CD1c-positive myeloid dendritic cell (primary cell): ENCODE data around the gene SRSF2.
"Not testable (repeated sequence)": the region's sequence is repeated elsewhere in the genome, so short reads cannot be mapped to it uniquely, and the experiment has no call there.

Experiments used
- DNase-seq: peaks from one replicate; pipeline ENCODE4 v3.0.0-alpha.2; 2016; ENCODE audit errors: extremely low spot score

Gene SRSF2, protein sequence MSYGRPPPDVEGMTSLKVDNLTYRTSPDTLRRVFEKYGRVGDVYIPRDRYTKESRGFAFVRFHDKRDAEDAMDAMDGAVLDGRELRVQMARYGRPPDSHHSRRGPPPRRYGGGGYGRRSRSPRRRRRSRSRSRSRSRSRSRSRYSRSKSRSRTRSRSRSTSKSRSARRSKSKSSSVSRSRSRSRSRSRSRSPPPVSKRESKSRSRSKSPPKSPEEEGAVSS

DNA sequence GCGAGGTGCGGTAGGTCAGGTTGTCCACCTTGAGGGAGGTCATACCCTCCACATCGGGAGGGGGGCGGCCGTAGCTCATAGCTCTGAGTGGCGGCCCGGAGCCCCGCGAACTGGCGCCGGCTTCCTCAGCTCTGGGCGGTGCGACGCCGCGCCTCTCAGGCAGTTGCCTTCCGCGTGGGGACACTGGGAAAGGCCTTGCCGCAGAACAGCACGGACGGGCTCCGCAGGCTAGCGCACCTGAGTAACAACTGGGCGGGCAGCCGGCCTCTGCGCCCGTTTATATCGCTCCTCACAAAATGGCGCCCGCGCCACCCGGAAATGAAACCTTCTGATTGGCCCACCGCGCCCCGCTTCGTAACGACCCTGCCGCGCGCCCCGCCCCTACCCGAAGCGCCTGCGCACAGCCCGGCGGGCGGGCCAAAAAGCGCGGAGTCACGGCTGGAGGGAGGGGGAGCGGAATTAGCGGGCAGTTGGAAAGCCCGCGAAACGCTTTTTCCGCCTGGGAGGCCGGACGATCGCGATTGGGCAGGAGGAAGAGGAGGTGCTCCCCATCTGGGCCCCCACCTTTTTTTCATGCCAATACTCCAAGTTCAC lies at the start of gene SRSF2:
TSS of gene SRSF2 (minus strand) at position 250 of the 594 bp plus-strand sequence. CDS start at position 79, 171 bp downstream.
- peak; percentile 100 for DNase-seq

DNA sequence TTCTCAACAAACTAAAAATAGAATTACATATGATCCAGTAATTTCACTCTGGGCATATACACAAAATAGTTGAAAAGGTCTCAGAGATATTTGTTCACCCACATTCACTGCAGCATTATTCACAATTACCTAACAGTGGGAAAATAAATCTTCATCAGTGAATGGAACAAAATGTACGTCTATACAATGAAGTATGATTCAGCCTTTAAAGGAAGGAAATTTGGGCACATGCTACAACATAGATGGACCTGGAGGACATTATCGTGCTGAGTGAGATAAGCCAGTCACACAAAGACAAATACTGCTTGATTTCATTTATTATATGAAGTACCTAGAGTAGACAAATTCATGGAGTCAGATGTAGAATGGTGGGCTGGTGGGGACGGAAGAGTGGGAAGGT lies 47.8 kb upstream of the SRSF2 start:
- DNase-seq, result no peak

DNA sequence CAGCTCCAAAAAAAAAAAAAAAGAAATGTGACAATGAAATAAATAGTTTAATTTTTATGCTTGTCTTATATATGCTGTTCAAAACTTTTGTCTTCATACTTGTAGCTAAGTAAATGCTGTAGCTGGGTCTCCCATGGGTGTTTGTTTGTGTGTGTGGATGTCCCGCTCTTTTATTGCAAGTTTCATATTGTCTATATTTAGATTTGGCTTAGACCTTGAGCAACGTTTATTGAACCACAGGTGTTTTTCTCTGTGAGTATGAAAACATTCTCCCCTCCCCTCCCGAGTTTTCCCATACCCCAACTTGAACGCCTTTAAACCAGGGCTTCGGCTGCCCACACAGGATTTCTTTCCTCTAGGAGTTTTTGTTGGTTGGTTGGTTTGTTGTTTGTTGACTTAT lies 46.0 kb upstream of the SRSF2 start:
- no peak for DNase-seq

DNA sequence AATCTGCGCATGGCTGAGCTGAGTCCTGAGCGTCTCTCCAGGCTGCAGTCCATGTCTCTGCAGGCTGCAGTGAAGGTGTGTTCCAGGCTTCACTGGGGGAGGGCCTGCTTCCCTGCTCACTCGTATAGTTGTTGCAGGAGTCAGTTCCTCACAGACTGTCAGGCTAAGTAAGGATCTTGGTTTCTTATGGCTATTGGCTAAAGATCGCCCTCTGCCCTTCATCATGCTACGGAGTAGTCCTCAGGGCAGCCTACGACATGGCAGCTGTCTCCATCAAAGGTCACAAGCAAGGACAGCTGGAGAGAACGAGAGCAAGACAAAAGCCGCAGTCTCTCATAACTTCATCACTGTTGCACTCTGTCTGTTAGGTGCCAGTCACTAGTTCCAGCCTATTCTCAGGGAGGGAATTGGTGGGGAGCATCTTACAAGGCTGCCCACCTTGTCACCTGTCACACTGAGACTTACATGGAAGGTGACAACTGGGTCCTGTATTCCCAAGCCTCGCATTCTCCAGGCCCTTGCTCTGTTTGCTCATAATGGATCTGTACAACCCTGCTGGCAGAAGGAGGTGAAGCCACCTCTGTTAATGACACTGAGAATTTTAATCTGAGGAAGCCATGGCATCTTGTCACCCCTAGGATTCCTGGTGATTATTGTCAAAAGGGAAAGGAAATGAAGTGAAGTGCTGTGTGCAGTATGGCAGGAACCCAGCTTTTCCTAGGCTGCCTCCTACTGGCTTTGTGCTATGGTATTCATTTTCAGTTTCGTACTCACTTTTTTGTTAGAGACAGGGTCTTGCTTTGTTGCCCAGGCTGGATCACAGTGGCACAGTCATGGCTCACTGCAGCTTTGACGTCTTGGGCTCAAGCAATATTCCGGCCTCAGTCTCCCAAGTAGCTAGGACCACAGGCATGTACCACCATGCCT lies 44.2 kb upstream of the SRSF2 start:
- no peak for DNase-seq

DNA sequence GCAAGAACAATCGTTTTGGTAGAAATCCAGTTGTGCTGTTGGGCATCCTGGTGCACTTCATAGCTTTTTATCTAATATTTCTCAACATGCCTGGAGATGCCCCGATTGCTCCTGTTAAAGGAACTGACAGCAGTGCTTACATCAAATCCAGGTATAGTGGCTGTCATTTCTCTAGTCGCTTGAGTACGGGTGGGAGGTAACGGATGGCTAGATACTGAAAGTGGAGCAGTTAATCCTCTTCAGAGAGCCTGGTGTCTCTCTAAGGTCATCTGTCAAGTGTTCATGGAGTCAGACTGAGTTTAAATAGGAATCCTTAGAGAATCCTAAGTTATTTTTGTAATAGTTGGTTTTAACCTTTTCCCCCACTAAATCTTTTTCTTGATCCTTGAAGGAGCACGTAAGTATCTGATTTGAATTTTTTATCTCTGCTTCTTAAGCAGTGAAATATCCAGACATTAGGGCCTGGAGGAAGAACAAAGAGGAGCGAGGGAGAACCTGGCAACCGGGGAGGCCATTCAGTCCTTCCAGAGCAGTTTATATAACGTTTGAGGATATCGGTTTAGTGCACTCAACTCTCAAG lies 38.0 kb upstream of the SRSF2 start:
- DNase-seq, result no peak

DNA sequence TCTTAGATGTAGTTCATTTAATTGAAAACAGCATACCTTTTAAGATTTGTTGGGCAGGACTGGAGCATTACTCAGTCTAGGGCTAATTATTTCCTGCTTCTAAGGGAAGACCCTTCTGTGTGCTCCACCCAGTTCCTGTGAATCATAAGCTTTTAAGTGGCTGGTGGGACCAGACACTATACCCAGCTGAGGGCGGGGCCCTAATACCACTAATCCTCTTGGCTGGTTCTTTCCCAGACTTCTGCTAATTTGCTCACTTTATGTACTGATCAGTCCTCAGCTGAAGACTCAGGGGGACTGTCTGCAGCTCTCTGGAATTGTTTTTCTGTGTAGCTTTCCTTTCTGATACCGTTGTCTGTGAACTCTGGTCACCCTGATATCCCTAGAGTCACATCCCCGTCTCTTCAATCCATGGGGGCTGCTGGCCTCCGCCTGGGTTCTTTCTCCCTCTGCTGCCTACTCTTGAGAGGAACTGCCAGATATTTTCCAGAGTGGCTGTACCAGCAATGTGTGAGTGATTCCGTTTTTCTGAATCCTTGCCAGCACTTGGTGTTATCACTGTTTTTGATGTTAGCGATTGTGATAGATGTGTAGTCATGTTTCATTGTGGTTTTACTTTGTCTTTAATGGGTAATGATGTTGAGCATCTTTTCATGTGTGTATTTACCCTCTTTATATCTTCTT lies 35.9 kb upstream of the SRSF2 start:
- DNase-seq, result peak; percentile 16

DNA sequence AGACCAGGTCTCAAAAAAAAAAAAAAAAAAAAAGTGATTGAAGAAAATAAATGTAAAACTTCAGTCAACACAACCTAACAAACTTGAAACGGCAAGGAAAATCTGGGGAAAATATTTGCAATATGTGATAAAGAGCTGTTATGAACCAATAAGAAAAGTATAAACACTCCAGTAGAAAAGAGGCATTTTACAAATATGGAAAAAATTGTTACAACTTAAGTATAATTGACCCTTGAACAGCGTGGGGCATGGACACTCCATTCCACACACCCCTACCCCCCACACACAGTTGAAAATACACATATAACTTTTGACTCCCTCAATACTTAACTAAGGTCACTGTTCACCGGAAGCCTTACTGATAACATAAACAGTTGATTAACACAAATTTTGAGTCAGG lies 21.4 kb upstream of the SRSF2 start:
- DNase-seq, result no peak

DNA sequence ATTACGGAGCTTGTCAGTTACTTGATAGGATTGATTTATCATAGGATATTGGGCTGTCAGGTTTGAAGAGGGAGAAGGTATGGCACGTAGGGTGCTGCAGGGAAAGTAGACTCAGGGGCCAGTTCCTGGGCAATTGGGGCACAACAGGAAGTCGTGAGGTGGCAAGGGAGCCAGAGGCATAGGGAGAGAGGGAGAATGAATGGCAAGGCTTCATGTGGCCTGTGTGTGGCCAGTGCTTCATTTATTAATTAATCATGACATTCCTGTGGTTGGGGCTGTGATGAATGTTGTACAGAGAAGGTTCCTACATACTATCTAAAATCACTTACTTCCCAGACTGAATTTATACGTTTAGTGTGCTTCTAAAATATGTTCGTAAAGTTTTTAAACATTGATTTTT lies 20.1 kb upstream of the SRSF2 start:
- no peak for DNase-seq

DNA sequence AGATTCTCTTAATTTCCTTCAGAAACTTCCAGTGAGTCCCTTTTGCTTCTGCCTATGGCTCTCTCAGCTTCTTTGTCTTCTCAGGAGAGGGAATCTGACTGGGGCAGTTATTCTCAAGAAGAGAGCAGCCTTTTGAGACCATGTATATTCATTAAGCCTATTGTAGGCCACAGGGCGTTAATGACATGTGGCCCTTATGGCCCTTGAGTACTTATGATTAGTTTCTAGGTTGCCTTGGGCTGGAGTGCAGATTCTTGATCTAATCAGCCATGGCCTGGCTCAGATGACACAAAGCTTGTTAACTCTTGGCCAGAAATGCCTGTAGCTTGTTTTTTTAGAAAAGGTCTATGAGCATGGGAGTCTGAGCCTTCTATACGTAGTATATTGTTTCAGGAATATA lies 18.2 kb upstream of the SRSF2 start:
- no peak for DNase-seq

DNA sequence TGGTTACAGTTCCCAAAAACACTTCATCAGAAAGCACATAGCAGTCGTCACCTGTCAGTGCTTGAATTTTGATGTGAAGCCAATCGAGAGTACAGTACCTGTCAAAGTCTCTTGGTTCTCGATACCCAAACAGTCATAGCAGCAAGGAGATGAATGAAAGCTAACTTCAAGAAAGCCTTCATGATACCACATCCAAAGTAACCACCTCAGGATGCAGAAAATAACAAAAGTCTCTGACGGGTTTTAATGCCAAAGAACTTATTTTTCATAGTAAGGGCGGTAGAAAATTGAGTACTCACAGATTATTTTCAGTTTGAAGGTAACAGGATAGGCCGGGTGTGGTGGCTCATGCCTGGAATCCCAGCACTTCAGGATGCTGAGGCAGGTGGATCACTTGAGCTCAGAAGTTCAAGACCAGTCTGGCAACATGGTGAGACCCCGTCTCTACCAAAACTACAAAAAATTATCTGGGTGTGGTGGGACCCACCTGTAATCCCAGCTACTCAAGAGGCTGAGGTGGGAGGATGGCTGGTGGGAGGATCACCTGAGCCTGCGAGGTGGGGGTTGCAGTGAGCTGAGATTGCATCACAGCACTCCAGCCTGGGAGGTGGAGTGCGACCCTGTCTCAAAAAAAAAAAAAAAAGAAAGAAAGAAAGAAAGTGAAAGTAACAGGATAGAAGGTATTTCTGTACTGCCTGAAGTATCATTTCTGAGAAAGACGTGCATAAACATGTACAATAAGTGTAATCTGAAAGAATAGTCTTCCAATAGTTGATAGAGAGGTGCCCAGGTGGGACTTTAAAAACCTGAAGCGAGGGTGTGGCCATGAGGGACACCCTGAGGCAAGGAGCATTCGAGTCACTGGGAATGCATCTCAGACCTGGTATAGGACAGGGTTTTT lies 16.2 kb upstream of the SRSF2 start:
- DNase-seq, result no peak

DNA sequence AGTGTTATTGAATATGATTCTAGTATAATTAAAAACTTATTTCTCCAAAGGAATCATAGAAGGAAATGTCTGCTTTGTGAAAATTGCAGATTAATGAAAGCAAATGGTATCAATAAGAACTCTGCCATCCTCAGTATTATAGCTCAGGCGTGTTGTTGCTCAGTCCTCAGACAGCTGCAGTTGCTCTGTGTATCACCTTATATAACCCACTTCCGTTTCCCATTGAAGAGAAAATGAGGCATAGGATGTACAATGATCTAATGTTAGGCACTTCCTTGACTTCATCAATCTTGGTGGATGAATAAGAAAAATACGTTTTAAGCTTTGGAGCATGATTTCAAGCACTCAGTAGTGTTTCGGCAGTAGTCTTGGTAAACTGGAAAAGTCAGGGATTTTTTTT lies 14.9 kb upstream of the SRSF2 start:
- no peak for DNase-seq

DNA sequence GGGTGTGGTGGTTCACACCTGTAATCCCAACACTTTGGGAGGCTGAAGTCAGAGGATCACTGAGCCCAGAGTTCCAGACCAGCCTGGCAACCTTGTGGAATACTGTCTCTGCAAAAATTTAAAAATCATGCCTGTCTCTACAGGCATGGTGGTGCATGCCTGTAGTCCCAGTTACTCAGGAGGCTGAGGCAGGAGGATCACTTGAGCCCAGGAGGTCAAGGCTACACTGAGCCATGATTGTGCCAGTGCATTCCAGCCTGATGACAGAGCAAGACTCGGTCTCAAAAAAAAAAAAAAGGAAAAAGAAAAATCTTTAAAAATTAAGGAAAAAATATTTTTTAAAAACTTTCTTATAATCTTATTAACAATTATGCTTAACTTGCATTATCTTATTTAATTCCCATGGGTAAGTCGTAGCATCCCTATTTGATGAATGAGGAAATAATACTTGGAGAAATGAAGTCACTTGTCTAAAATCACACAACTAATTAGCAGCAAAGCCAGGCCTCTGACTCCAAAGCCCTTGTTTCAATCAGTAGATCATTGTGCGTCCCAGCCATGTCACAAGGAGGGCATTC lies 14.4 kb upstream of the SRSF2 start:
- no peak for DNase-seq

DNA sequence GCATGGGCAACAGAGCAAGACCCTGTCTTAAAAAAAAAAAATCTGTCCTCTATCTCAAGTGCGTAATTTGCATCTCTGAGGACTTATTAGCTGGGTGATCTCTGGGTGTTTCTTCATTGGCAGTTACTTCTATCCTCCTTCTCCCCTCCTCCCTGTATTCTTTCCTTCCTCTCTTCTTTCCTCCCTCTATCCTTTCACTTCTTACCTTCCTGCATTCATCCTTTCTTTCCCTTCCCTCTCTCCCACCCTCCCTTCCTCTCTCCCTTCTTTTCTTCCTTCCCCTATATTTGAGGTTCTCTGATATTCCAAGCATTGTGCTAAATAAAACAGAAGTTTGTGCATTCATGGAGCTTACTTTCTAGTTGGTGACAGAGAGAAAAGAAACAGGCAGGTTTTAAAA lies 11.5 kb upstream of the SRSF2 start:
- no peak for DNase-seq

DNA sequence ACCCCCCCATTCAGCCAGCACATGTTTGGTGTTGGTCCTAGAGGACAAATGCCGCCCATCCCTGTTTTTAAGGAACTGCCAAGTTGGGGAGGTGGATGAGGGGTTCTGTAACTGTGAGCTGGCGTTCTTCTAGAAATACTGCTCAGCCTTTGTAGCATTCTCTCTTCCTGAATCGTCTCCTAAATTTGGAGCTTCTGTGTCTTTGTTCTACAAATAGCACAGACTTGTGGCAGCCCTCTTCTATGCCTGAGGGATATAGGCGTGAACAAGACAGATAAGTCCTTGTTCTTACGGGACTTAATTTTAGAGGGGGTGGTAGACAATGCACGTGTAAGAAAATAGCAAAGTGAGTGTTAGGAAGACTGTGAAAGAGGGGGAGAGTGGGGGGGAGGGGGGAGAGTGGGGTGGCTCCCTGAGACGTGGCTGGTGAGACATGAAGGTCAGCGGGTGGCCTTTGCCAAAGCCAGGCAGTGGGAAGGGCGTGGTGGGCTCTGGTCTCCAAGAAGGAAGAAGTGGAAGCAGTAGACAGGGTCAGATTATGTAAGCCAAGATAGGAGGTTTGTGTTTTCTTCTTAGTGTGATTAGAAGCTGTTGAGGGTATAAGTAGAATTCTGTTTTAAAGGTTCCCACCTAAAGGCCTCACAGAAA lies 10.7 kb upstream of the SRSF2 start:
- DNase-seq, result no peak

DNA sequence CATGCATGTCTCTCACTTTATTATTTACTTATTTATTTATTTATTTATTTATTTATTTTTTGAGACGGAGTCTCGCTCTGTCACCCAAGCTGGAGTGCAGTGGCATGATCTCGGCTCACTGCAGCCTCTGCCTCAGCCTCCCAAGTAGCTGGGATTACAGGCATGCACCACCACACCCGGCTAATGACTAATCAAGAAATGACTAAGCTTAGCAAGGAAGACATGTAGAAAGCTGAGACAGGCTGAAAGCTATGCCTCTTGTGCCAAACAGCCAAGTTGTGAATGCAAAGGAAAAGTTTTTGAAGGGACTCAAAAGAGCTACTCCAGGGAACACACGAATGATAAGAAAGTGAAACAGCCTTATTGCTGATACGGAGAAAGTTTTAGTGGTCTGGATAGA lies 8.7 kb upstream of the SRSF2 start:
- DNase-seq, result not testable (repeated sequence)

DNA sequence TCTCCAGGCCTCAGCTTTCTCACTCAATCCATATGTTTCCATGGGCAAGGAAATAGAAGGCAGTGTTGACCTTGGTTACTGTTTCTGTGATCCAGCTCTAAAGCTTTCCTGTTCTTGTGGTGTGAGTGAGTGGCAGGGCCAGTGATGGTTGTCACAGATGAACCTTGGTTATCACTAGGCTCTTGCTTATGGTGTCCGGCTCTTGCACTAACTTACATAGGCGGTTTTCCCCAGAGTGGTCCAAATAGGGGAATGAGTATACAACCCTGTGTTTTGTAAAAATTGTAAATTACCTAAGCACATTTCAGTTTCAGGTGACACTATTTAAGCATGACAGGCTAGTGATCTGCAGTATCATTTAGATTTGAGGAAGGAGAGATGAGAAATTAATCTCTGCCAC lies 7.6 kb upstream of the SRSF2 start:
- DNase-seq, result no peak

DNA sequence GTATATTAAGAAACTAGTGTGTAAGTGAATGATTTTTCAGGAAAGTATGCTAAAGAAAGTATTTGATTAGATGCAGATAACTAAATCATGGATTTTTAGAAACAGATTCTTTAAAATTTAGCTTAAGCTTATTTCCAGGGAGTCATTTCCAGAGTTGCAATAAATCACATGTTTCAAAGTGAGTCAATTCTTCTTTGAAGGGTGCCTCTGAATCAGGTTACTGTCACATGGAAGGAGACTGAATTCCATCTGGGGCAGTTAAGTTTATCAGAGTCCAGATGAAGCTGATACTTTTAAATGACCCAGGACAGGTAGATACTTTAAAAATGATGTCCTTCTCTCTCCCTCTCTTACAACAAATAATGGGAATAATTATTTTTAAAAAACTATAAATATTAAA lies 5.8 kb upstream of the SRSF2 start:
- DNase-seq, result no peak

DNA sequence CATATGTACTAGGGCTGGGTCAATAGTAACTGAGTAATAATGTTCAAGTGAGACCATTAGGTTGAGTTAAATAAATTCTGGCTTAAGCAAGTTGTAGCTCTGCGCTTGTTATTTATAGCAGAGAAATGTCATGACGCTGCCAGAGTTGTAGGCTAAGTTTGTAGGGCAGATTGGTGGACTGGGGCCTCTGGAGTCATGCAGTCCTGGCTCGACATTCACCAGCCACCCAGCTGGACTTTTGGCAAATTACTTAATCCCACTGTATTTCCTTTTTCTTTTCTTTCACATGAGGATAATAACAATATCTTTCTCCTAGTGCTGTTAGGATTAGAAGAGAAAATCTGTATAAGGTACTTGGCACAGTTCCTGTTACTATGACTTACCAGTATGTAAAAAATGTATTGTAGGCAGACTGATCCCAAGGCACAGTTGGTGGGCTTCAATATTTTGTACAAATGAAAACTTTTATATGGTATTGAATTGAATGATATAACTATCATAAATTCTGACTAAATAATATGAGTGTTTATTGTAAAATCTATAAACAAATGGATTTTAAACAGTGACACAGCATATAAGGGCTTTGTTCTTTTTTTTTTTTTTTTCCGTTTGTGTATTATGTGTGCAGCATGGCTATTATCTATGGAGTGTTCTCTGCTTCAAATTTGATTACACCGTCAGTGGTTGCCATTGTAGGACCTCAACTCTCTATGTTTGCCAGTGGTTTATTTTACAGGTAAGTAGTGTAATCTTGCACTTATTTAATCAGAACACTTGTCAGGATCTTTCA lies 3.4 kb upstream of the SRSF2 start:
- no peak for DNase-seq

DNA sequence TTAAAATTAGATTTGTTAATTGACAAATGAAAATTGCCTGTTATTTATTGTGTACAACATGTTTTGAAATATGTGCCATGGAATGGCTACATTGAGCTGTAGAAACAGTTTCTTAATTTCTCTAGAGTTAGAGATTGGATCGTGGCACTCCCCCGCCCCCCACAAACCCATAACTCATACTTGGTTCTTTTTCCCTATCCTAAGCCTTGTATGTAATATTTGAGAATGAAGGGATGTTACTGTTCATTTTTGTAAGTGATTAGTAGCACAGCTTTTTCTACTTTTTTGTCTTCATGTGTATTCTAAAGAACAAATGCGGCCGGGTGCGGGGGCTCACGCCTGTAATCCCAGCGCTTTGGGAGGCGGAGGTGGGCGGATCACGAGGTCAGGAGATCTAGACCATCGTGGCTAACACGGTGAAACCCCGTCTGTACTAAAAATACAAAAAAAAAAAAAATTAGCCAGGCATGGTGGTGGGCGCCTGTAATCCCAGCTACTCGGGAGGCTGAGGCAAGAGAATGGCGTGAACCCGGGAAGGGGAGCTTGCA lies 2.5 kb upstream of the SRSF2 start:
- DNase-seq, result not testable (repeated sequence)
